Naive thymus-derived CD8-positive, alpha-beta T cell (primary cell): ENCODE data around the gene GPNMB. TPM values are rescaled to one million over a fixed set of nuclear protein-coding genes. Genes with fewer than 3 reads are reported as not detected.

Experiments used
- ATAC-seq, 2 donors: fragments of 150-1000 bp; cut with Tn5 transposase in 1 of 2; sonication (Bioruptor Pico), chemical (Tn5 transposase) in 1 of 2; 1 replicate in 1 of 2; 2 replicates in 1 of 2; pipeline ENCODE4 v1.10.0; 2021; ENCODE audit warnings: mild to moderate bottlenecking in 2 of 2, moderate library complexity in 2 of 2
- POLR2A ChIA-PET: fragments of 350-600 bp; sonication (Branson Sonifier 250); formaldehyde crosslinking; loops from one replicate; lab custom pipeline; 2021; ENCODE audit warnings: antibody characterized with exemption; lab: Charles Lee
- DNase-seq, 10 donors: peaks; one replicate each; pipeline versions ENCODE4 v3.0.0 to v3.0.0-alpha.2; 2020 to 2022
- H3K27ac Mint-ChIP-seq, 10 donors: one replicate each; pipeline ENCODE4 v1.8.0; 2020 to 2022; ENCODE audit warnings: mild to moderate bottlenecking in 10 of 10, mixed read lengths in 10 of 10, moderate library complexity in 4 of 10, inconsistent platforms in 1 of 10
- H3K27me3 Mint-ChIP-seq, 5 donors: one replicate each; pipeline ENCODE4 v1.8.0; 2021 to 2022; ENCODE audit warnings: mixed read lengths in 5 of 5
- H3K36me3 Mint-ChIP-seq, 3 donors: one replicate each; pipeline ENCODE4 v1.8.0; 2020 to 2022; ENCODE audit warnings: mixed read lengths in 3 of 3, mild to moderate bottlenecking in 2 of 3, inconsistent platforms in 1 of 3
- H3K4me1 Mint-ChIP-seq, 4 donors: one replicate each; pipeline ENCODE4 v1.8.0; 2021 to 2022; ENCODE audit warnings: mixed read lengths in 4 of 4
- H3K4me3 Mint-ChIP-seq, 10 donors: one replicate each; pipeline ENCODE4 v1.8.0; 2020 to 2022; ENCODE audit warnings: mild to moderate bottlenecking in 10 of 10, mixed read lengths in 10 of 10, moderate library complexity in 6 of 10, inconsistent platforms in 1 of 10
- H3K9me3 Mint-ChIP-seq, 9 donors: one replicate each; pipeline ENCODE4 v1.8.0; 2020 to 2022; ENCODE audit warnings: mixed read lengths in 9 of 9, mild to moderate bottlenecking in 3 of 9, inconsistent platforms in 1 of 9, moderate library complexity in 1 of 9
- polyA plus RNA-seq, 3 donors: library from polyadenylated mRNA; unstranded; fragments of 300-500 nt; fragmentation: Illumina TruSeq; gene quantifications; one replicate each; pipeline ENCODE4 v1.2.3, GENCODE V29; 2021
- total RNA-seq, 8 experiments: library from RNA in 2 of 8; stranded (reverse) in 2 of 8; gene quantifications; one replicate each; pipeline ENCODE4 v1.2.3 and lab custom pipeline; 2021 to 2026

The GPNMB gene
- total and polyA plus RNA-seq, 5 experiments from 2014 or later: 5.9 to 6.3 TPM; not detected in 3

DNA sequence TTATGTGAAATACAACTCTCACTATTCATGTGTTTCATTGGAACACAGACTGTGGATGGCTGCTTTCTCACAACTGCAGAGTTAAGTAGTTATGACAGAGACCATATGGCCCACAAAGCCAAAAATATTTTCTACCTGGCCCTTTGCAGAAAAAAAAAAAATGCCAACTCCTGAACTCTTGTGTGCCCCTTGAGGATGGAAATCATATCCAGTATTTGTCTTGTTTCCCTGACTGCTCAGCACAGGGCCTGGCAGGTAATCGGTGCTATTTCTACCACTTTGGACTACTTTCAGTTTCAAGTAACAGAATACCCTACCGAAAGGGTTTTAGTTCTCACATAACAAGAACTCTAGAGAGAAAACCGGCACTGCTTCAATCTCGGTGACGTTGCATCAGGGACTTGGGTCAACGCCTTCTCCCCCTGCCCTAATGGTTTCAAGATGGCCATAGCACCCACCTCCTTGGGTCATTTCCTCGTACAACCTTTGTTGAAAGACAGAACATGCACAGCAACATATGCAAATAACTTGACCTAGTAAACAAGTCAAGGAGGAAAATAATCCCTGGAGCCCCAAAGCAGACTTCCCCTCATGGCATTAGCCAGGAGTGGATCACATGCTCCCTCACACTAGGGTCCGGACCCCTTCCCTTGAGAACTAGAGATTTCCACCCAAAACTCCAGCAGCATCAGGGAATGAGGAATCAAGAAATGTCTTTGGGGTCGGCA lies 11.8 kb upstream of the GPNMB start:
- POLR2A ChIA-PET: no interaction called here

GRCh38 chr7:23235813-23236221 lies 10.8 kb upstream of the GPNMB start:
- no peak overlapping the region for H3K27ac Mint-ChIP-seq
- POLR2A ChIA-PET: no interaction called here
- no peaks in the 10 kb centered on the region for H3K9me3 Mint-ChIP-seq
- H3K36me3 Mint-ChIP-seq: no peaks in the 10 kb centered on the region
- H3K4me1 Mint-ChIP-seq: peaks cover 0 to 2% (median 2%) of the 10 kb centered on the region in 4 donors
- DNase-seq (no peak), ATAC-seq (no peak)
- H3K27me3 Mint-ChIP-seq: peaks cover 0 to 2% (median 0%) of the 10 kb centered on the region in 5 donors
- H3K4me3 Mint-ChIP-seq: no peak overlapping the region

More for the DNA sequence above, 11.8 kb upstream of the GPNMB start:
- no peaks in the 10 kb centered on the region for H3K9me3 Mint-ChIP-seq
- H3K36me3 Mint-ChIP-seq: no peaks in the 10 kb centered on the region
- H3K27me3 Mint-ChIP-seq: peaks cover 0 to 2% (median 0%) of the 10 kb centered on the region in 5 donors
- DNase-seq (no peak), ATAC-seq (no peak)
- no peak overlapping the region for H3K27ac Mint-ChIP-seq
- peaks cover 0 to 2% (median 2%) of the 10 kb centered on the region in 4 donors for H3K4me1 Mint-ChIP-seq
- H3K4me3 Mint-ChIP-seq: peak overlapping the region in 1 of 10 donors; percentile 40

DNA sequence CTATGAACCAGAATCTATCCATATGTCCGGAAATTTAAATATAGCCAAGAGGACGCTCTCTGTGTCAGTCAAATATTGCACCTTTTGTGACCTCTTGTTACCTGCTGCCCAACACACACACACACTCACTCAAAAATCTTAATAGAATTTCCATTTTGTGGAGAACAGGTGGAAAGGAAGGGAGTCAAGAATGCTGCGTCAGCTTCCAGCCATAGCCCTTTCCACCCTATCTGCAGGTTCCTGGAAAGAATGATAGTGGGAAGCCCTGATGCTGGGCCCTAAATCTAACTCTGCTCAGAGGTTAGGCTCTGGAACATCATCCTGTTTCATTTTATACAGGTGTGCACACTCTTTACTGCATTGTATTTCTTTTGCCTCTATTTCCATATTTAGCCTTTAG lies 9.6 kb upstream of the GPNMB start:
- no peak overlapping the region for H3K27ac Mint-ChIP-seq
- no peak for DNase-seq
- H3K36me3 Mint-ChIP-seq: no peaks in the 10 kb centered on the region
- POLR2A ChIA-PET: no interaction called here
- H3K4me3 Mint-ChIP-seq: no peak overlapping the region
- no peaks in the 10 kb centered on the region for H3K9me3 Mint-ChIP-seq
- H3K27me3 Mint-ChIP-seq: peaks cover 0 to 2% (median 0%) of the 10 kb centered on the region in 5 donors
- no peak for ATAC-seq
- H3K4me1 Mint-ChIP-seq: peaks cover 0 to 2% (median 2%) of the 10 kb centered on the region in 4 donors

DNA sequence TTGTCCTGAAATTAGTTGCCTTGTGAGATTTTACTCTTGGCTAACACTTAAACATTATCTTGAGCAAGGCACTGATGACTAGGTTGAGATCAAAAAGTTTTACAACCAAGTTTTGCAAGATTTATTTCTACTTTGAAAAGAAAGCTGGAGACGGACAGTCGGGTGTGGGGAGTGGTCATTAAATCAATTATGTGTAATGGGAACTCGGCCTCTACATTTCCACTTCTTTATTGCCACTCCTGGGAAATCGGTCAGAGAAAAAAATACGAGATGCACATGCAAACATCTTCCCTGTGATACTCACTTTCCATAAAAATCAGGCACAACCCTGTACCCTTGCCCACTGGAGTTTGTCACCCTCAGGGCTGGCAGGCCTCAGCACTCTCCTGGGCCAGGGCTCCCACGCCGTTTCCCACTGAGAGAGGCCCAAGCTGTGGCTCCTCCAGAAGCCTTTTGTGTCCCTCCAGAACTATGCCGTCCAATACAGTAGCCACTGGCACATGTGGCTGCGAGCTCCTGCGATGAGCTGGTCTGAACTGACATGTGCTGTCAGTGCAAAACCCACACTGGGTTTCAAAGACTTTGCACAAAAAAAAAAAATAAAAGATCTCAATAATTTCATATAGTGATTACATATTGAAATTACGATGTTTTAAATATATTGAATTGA lies 7.5 kb upstream of the GPNMB start:
- no peak for ATAC-seq
- Mint-ChIP-seq H3K9me3 (no peaks in the 10 kb centered on the region), H3K27me3 (peaks cover 7 to 16% (median 11%) of the 10 kb centered on the region in 5 donors), H3K36me3 (peaks cover 0 to 1% (median 0%) of the 10 kb centered on the region in 3 donors), H3K4me1 (peaks cover 0 to 2% (median 0%) of the 10 kb centered on the region in 4 donors), H3K4me3 (no peak overlapping the region), H3K27ac (no peak overlapping the region)
- DNase-seq: no peak
- POLR2A ChIA-PET: no interaction called here

GRCh38 chr7:23239698-23240097 lies 6.9 kb upstream of the GPNMB start:
- Mint-ChIP-seq H3K9me3 (no peaks in the 10 kb centered on the region), H3K36me3 (peaks cover 0 to 3% (median 0%) of the 10 kb centered on the region in 3 donors), H3K4me1 (peaks cover 0 to 2% (median 0%) of the 10 kb centered on the region in 4 donors), H3K4me3 (peak overlapping the region in 1 of 10 donors; percentile 2), H3K27me3 (peaks cover 9 to 21% (median 17%) of the 10 kb centered on the region in 5 donors), H3K27ac (no peak overlapping the region)
- ATAC-seq (no peak), DNase-seq (no peak)
- POLR2A ChIA-PET: no interaction called here

DNA sequence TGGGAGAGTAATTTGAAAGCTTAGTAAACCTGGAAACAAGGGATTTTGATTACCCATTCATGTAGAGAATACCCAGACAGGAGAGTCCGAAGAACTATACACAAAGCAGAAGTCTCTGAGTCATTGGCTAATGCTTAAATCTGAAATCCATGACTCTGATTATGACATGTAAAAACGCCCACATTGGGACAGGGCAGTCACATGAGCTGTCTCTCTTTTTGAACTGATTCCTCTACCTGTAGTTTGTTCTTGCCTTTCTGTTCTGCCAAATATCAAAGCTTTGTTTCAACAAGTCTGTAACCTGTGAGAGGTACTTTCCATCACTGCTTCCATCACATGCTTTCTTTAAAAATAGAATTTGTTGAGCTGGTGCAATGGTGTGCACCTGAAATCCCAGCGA lies 4.3 kb upstream of the GPNMB start:
- Mint-ChIP-seq H3K4me3 (no peak overlapping the region), H3K27ac (no peak overlapping the region), H3K9me3 (no peaks in the 10 kb centered on the region), H3K36me3 (peaks cover 0 to 3% (median 0%) of the 10 kb centered on the region in 3 donors), H3K27me3 (peaks cover 22 to 42% (median 30%) of the 10 kb centered on the region in 5 donors), H3K4me1 (no peaks in the 10 kb centered on the region)
- DNase-seq (no peak), ATAC-seq (no peak)
- POLR2A ChIA-PET: no interaction called here

DNA sequence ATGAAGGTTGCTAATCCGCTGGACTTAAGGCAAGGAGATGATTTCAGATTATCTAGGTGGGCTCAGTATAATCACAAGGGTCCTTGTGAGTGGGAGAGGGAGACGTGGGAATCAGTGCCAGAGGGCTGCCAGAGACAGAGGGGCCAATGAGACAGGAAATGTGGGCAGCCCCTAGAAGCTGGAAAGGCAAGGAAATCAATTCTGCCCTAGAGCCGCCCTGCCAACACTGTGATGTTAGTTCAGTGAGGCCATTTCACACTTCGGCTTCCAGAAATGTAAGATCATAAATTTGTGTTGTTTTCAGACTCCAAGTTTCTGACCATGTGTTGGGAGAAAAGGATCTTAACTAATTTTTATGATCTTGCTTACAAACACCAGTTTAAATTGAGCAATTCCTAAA lies 3.6 kb upstream of the GPNMB start:
- H3K27ac Mint-ChIP-seq: no peak overlapping the region
- peaks cover 0 to 3% (median under 1%) of the 10 kb centered on the region in 4 donors for H3K4me1 Mint-ChIP-seq
- H3K4me3 Mint-ChIP-seq: no peak overlapping the region
- peaks cover 23 to 48% (median 30%) of the 10 kb centered on the region in 5 donors for H3K27me3 Mint-ChIP-seq
- POLR2A ChIA-PET: no interaction called here
- H3K9me3 Mint-ChIP-seq: no peaks in the 10 kb centered on the region
- DNase-seq (no peak), ATAC-seq (no peak)
- peaks cover 0 to 3% (median 0%) of the 10 kb centered on the region in 3 donors for H3K36me3 Mint-ChIP-seq

DNA sequence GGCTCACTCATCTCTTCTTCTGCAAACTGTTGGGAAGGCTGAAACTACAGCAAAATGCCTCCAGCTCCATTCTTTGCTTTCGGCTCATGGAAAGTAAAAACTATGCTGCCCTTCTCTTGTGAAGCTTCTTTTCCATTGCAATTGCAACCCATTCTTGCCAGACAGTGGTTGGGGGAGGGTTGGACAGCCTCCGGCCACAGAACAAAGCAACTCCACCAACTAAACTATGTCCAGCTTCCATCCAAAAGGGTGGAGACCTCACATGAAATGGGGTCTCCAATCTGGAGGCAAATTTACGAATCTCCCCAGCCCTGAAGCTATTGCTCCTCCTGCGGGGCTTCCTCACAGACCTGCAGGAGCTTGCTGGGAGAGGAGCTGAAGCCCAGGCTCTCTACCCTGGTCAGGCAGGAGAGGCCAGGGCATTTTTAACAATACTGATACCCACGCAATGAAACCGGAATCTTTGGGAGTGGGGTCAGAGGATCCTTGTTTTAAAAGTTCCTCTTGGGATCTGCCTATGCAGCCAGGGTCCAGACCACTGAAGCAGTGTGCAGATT lies 549 bp downstream of the GPNMB start:
- H3K9me3 Mint-ChIP-seq: peaks cover 3 to 13% (median 10%) of the 10 kb centered on the region in 9 donors
- H3K27me3 Mint-ChIP-seq: peaks cover 38 to 88% (median 62%) of the 10 kb centered on the region in 5 donors
- H3K4me3 Mint-ChIP-seq: no peak overlapping the region
- no peak overlapping the region for H3K27ac Mint-ChIP-seq
- no peak for ATAC-seq
- POLR2A ChIA-PET: no interaction called here
- H3K4me1 Mint-ChIP-seq: peaks cover 0 to 5% (median 3%) of the 10 kb centered on the region in 4 donors
- peaks cover 0 to 21% (median 10%) of the 10 kb centered on the region in 3 donors for H3K36me3 Mint-ChIP-seq
- DNase-seq: no peak

DNA sequence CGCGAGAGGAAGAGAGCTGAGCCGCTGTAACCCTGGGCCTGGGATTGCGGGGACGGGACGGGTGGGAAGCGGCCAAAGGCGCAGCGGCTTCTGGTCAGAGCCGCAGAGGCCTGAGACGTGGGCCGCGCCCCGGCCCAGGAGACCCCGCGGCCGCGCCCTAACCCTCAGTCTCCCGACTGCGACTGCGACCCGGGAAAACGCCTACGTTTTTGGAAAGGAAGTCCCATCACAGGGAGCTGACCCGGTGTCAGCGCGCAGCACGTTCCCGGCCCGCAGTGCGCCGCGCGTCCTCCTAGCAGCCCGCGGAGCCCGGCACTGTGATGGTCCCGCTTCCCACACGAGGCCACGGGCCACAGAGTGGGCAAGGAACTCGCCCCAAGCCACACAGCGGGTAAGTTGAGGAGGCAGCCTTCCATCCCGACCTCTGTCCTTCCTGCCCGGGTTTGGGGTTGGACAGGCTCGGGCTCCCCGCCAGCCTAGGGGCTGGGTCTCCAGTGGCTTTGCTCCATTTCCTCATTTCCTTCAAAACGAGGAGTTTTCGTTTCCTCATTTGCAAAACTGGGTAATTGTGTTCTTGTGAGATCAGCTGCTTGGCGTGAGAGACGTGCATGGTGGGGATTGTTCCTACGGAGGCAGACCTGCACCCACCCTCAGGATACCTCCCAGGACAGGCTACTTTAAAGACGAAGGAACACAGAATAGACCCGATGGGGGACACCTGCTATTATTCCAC lies 1.2 kb downstream of the GPNMB start:
- peaks cover 0 to 21% (median 10%) of the 10 kb centered on the region in 3 donors for H3K36me3 Mint-ChIP-seq
- peaks cover 0 to 5% (median 3%) of the 10 kb centered on the region in 4 donors for H3K4me1 Mint-ChIP-seq
- DNase-seq: no peak
- peak overlapping the region in 4 of 10 donors; percentile 26 to 62 (median 37) for H3K4me3 Mint-ChIP-seq
- POLR2A ChIA-PET: no interaction called here
- peak overlapping the region in 1 of 10 donors; percentile 29 for H3K27ac Mint-ChIP-seq
- H3K27me3 Mint-ChIP-seq: peaks cover 36 to 86% (median 62%) of the 10 kb centered on the region in 5 donors
- peaks cover 3 to 17% (median 13%) of the 10 kb centered on the region in 9 donors for H3K9me3 Mint-ChIP-seq
- no peak for ATAC-seq

DNA sequence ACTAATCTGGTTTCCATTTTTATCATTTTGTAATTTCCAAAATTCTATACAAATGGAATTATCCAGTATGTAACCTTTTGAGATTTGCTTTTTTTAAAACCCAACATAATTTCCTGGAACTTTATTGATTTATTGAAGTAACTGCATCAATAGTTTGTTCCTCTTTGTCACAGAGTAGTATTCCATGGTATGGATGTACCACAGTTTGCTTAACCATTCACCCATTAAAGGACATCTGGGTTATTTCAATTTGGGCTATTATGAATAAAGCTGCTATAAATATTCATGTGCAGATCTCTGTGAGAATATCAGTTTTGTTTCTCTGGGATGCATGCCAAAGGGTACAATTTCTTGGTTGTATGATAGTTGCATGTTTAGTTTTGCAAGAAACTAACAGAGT lies 2.9 kb downstream of the GPNMB start:
- Mint-ChIP-seq H3K9me3 (peaks cover 3 to 17% (median 13%) of the 10 kb centered on the region in 9 donors), H3K27ac (no peak overlapping the region), H3K4me1 (peaks cover 0 to 5% (median 3%) of the 10 kb centered on the region in 4 donors), H3K27me3 (peaks cover 29 to 71% (median 61%) of the 10 kb centered on the region in 5 donors), H3K4me3 (no peak overlapping the region), H3K36me3 (peaks cover 0 to 21% (median 7%) of the 10 kb centered on the region in 3 donors)
- no peak for ATAC-seq
- no peak for DNase-seq
- POLR2A ChIA-PET: no interaction called here

- H3K4me3 Mint-ChIP-seq: no peak overlapping the region
- no peak for ATAC-seq
- peaks cover 0 to 19% (median 7%) of the 10 kb centered on the region in 3 donors for H3K36me3 Mint-ChIP-seq
- no peak for DNase-seq
- POLR2A ChIA-PET: no interaction called here
- H3K27me3 Mint-ChIP-seq: peaks cover 12 to 56% (median 37%) of the 10 kb centered on the region in 5 donors
- peaks cover 3 to 17% (median 13%) of the 10 kb centered on the region in 9 donors for H3K9me3 Mint-ChIP-seq
- no peak overlapping the region for H3K27ac Mint-ChIP-seq
- H3K4me1 Mint-ChIP-seq: no peaks in the 10 kb centered on the region
These were observed 7.6 kb downstream of the GPNMB start for GRCh38 chr7:23254051-23254681.

- H3K36me3 Mint-ChIP-seq: peaks cover 0 to 2% (median under 1%) of the 10 kb centered on the region in 3 donors
- POLR2A ChIA-PET: no interaction called here
- ATAC-seq: no peak
These were observed 10.2 kb downstream of the GPNMB start for GRCh38 chr7:23256731-23257130.

More at GRCh38 chr7:23256731-23257130, 10.2 kb downstream of the GPNMB start:
- peaks cover 4 to 34% (median 17%) of the 10 kb centered on the region in 5 donors for H3K27me3 Mint-ChIP-seq
- no peaks in the 10 kb centered on the region for H3K4me1 Mint-ChIP-seq
- DNase-seq: no peak
- H3K4me3 Mint-ChIP-seq: no peak overlapping the region
- H3K9me3 Mint-ChIP-seq: peaks cover 0 to 9% (median 6%) of the 10 kb centered on the region in 9 donors
- H3K27ac Mint-ChIP-seq: no peak overlapping the region
